Sigmoid colon (tissue), 7 donors: ENCODE results near the gene KCNK2. TPM values are rescaled to one million over a fixed set of nuclear protein-coding genes. Genes with fewer than 3 reads are reported as not detected.

ENCODE experiments used
- DNase-seq: peaks from one replicate; pipeline ENCODE4 v3.0.0-alpha.2; 2019
- H3K27ac ChIP-seq, 4 donors: fragments of 200-600 bp; sonication (generic); one replicate each; pipeline ENCODE4 v1.5.1; 2016 to 2019; ENCODE audit warnings: mild to moderate bottlenecking in 1 of 4
- H3K27me3 ChIP-seq, 3 donors: fragments of 200-600 bp; sonication (generic); one replicate each; pipeline ENCODE4 v1.5.1; 2019; ENCODE audit warnings: mild to moderate bottlenecking in 1 of 3
- H3K36me3 ChIP-seq, 4 donors: fragments of 200-600 bp; sonication (generic); one replicate each; pipeline ENCODE4 v1.5.1; 2016 to 2019
- H3K4me1 ChIP-seq, 4 donors: fragments of 200-600 bp; sonication (generic); one replicate each; pipeline ENCODE4 v1.5.1; 2017 to 2019
- H3K4me3 ChIP-seq, 4 donors: fragments of 200-600 bp; sonication (generic); one replicate each; pipeline ENCODE4 v1.5.1; 2017 to 2019; ENCODE audit warnings: mild to moderate bottlenecking in 2 of 4, moderate library complexity in 1 of 4
- H3K9me3 ChIP-seq, 4 donors: fragments of 200-600 bp in 3 of 4; sonication (generic) in 3 of 4; one replicate each; pipeline versions ENCODE4 v1.5.1 to v1.6.1; 2013 to 2019
- EP300 ChIP-seq, 4 donors: sonication (generic); formaldehyde crosslinking; IDR thresholded peaks; one replicate each; pipeline ENCODE4 v1.6.1; 2017; ENCODE audit warnings: antibody characterized with exemption in 4 of 4
- POLR2A ChIP-seq, 2 donors: fragments of 450-650 bp; IDR thresholded peaks; one replicate each; pipeline ENCODE4 v1.6.1; 2016; ENCODE audit warnings: antibody characterized with exemption in 2 of 2, mild to moderate bottlenecking in 2 of 2, moderate library complexity in 2 of 2
- POLR2AphosphoS5 ChIP-seq, 4 donors: sonication (generic); formaldehyde crosslinking; IDR thresholded peaks; one replicate each; pipeline ENCODE4 v1.6.1; 2017; ENCODE audit warnings: antibody characterized with exemption in 4 of 4
- WGBS, 2 donors: extraction: QIAGEN DNeasy Blood & Tissue Kit; methylation state at CpG; one replicate each; pipeline ENCODE4 v1.1.7; 2013; 5-methylcytosine and 5-hydroxymethylcytosine counted together
- intact Hi-C: fragments of 100-400 bp; cut with DNase I; formaldehyde crosslinking; loops from one replicate; pipeline ENCODE4 v1.15.1; 2023
- polyA plus RNA-seq, 3 donors: library from polyadenylated mRNA; stranded (reverse); fragments of 200-250 nt; gene quantifications; one replicate each; pipeline ENCODE4 v1.2.3, GENCODE V29; 2013
- total RNA-seq, 4 donors: library from RNA; depleted of rRNA; stranded (reverse); fragments of >200 nt; gene quantifications; one replicate each; pipeline ENCODE4 v1.1.0, GENCODE V29; 2016
- TF ChIP-seq, protein P1 (sequence below), 4 experiments: fragments of 450-650 bp in 3 of 4; fragments of 200-600 bp in 1 of 4; IDR thresholded peaks; one replicate each; pipeline ENCODE4 v1.5.1; 2016 to 2019; ENCODE audit warnings: antibody characterized with exemption in 4 of 4, mild to moderate bottlenecking in 3 of 4, moderate library complexity in 2 of 4
- donor health status: healthy with polysubstance abuse.
- donor health status: Bipolar disorder and iron deficiency.
- donor health status: healthy.

The KCNK2 gene
- total and polyA plus RNA-seq, 7 donors = 0.25 to 3.3 (median 0.75) TPM; not detected in 1

- no peak overlapping the region for H3K4me3 ChIP-seq
- no peak overlapping the region for H3K27ac ChIP-seq
- DNase-seq = no peak
- TF ChIP-seq, protein P1, sequence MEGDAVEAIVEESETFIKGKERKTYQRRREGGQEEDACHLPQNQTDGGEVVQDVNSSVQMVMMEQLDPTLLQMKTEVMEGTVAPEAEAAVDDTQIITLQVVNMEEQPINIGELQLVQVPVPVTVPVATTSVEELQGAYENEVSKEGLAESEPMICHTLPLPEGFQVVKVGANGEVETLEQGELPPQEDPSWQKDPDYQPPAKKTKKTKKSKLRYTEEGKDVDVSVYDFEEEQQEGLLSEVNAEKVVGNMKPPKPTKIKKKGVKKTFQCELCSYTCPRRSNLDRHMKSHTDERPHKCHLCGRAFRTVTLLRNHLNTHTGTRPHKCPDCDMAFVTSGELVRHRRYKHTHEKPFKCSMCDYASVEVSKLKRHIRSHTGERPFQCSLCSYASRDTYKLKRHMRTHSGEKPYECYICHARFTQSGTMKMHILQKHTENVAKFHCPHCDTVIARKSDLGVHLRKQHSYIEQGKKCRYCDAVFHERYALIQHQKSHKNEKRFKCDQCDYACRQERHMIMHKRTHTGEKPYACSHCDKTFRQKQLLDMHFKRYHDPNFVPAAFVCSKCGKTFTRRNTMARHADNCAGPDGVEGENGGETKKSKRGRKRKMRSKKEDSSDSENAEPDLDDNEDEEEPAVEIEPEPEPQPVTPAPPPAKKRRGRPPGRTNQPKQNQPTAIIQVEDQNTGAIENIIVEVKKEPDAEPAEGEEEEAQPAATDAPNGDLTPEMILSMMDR (IDR thresholded peaks at IDR 0.05) = no peak
- TF ChIP-seq POLR2A (IDR thresholded peaks at IDR 0.05) = no peak
- TF ChIP-seq POLR2AphosphoS5 (IDR thresholded peaks at IDR 0.05) = no peak
- TF ChIP-seq EP300 (IDR thresholded peaks at IDR 0.05) = no peak
- intact Hi-C loops = no loop called here
- no peaks in the 10 kb centered on the region for H3K36me3 ChIP-seq
- H3K4me1 ChIP-seq = no peaks in the 10 kb centered on the region
- 74 to 81% methylated on average over 3 of the region's 3 CpGs for WGBS, 2 donors
- H3K9me3 ChIP-seq = peaks cover 0 to 8% (median 2%) of the 10 kb centered on the region in 4 donors
- no peaks in the 10 kb centered on the region for H3K27me3 ChIP-seq
Observed at GRCh38 chr1:215181518-215181917, 99.0 kb downstream of the KCNK2 start.

DNA sequence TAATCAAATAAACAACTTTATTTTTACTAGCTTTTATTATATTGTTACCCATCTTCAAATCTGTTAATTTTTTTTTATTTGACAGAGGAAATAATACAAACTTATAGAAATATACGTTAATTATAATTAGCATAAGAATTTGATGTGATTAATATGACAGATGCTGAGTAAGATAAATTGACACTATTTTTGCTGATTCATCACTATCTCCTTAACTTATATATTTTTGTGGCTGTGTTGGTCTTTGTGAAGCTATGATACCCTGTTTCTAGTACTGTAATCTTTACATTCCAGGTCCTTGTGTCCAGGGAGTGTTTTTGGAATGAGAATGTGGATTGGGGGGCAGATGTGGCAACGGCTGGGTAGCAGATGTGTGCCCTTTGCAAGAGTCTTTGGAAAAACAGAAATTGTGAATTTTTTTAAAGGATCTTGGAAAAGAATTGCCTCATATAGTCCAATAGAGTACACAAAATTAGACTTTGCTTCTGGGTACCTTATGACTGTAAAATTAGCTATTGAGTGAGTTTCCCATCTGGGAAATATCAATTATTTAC lies 102.6 kb downstream of the KCNK2 start:
- WGBS, 2 donors = 58 to 81% methylated on average over 2 of the region's 2 CpGs
- no peaks in the 10 kb centered on the region for H3K36me3 ChIP-seq
- H3K9me3 ChIP-seq = peaks cover 0 to 8% (median 2%) of the 10 kb centered on the region in 4 donors
- H3K4me1 ChIP-seq = no peaks in the 10 kb centered on the region
- no peaks in the 10 kb centered on the region for H3K27me3 ChIP-seq
- no peak overlapping the region for H3K4me3 ChIP-seq
- DNase-seq = no peak
- no peak overlapping the region for H3K27ac ChIP-seq
- intact Hi-C loops = no loop called here
- TF ChIP-seq POLR2AphosphoS5 (IDR thresholded peaks at IDR 0.05) (no peak), POLR2A (IDR thresholded peaks at IDR 0.05) (no peak), EP300 (IDR thresholded peaks at IDR 0.05) (no peak)
- TF ChIP-seq, protein P1 (IDR thresholded peaks at IDR 0.05) = no peak

- H3K4me1 ChIP-seq = no peaks in the 10 kb centered on the region
- no peak for DNase-seq
- intact Hi-C loops = no loop called here
- no peaks in the 10 kb centered on the region for H3K9me3 ChIP-seq
- no peaks in the 10 kb centered on the region for H3K36me3 ChIP-seq
- no peak for TF ChIP-seq EP300 (IDR thresholded peaks at IDR 0.05)
- H3K27ac ChIP-seq = no peak overlapping the region
- H3K27me3 ChIP-seq = no peaks in the 10 kb centered on the region
- no peak overlapping the region for H3K4me3 ChIP-seq
Observed at GRCh38 chr1:215188302-215188950, 105.9 kb downstream of the KCNK2 start.

DNA sequence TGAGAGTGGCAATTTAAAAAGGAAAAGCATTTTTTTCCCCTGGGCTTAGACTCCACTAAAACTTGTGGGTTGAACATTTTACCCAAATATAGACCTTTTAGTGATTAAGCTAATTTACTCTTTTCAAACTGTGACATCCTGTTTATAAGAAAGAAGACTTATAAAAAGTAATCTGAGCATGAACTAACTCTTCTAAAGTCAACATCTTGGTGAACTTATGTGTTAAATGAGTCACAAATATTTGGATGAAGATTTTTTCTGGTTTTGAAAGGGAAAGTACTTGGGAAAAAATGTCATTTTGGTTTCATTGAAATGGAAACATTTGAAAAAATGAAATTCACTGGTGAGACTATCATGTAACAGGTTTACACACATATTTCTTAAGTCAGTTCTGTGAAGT lies 109.8 kb downstream of the KCNK2 start:
- Histone ChIP-seq H3K36me3 (no peaks in the 10 kb centered on the region), H3K27me3 (no peaks in the 10 kb centered on the region), H3K9me3 (no peaks in the 10 kb centered on the region), H3K27ac (no peak overlapping the region), H3K4me1 (no peaks in the 10 kb centered on the region), H3K4me3 (no peak overlapping the region)
- TF ChIP-seq POLR2A (IDR thresholded peaks at IDR 0.05) = no peak
- TF ChIP-seq POLR2AphosphoS5 (IDR thresholded peaks at IDR 0.05) = no peak
- TF ChIP-seq, protein P1 (IDR thresholded peaks at IDR 0.05) = no peak
- no peak for TF ChIP-seq EP300 (IDR thresholded peaks at IDR 0.05)
- intact Hi-C loops = no loop called here
- no peak for DNase-seq

GRCh38 chr1:215198021-215198420 lies 115.5 kb downstream of the KCNK2 start:
- H3K36me3 ChIP-seq = no peaks in the 10 kb centered on the region
- no peak for TF ChIP-seq POLR2A (IDR thresholded peaks at IDR 0.05)
- TF ChIP-seq, protein P1 (IDR thresholded peaks at IDR 0.05) = no peak
- TF ChIP-seq EP300 (IDR thresholded peaks at IDR 0.05) = no peak
- no peak for TF ChIP-seq POLR2AphosphoS5 (IDR thresholded peaks at IDR 0.05)
- no peak for DNase-seq
- intact Hi-C loops = no loop called here
- no peaks in the 10 kb centered on the region for H3K9me3 ChIP-seq
- 91 to 93% methylated on average over 1 of the region's 1 CpG for whole genome bisulfite sequencing, 2 donors
- no peaks in the 10 kb centered on the region for H3K4me1 ChIP-seq
- no peaks in the 10 kb centered on the region for H3K27me3 ChIP-seq
- no peak overlapping the region for H3K4me3 ChIP-seq
- H3K27ac ChIP-seq = no peak overlapping the region
